ENCODE results near the gene OR56B1.

DNA sequence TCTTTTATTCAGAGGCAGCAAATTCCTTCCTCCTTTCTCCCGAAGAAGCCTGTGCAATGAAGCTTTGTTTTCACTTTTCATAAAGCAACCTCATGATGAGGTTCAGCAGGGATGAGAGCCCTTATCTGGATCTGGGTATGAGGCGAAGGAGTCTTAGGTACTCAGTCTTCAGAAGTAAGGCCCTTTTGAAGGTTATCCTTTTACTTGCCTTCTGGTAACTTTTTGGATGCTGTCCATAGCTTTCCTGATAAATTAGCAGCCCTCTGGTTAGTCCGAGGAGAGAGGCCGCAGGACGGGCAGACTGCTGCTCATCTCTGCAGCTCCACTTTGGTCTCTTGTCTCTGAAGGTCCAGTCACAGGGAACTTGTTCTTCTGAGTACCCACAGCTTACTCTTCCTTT is 45.5 kb upstream of the OR56B1 start:
- TF ChIP-seq, protein P1, sequence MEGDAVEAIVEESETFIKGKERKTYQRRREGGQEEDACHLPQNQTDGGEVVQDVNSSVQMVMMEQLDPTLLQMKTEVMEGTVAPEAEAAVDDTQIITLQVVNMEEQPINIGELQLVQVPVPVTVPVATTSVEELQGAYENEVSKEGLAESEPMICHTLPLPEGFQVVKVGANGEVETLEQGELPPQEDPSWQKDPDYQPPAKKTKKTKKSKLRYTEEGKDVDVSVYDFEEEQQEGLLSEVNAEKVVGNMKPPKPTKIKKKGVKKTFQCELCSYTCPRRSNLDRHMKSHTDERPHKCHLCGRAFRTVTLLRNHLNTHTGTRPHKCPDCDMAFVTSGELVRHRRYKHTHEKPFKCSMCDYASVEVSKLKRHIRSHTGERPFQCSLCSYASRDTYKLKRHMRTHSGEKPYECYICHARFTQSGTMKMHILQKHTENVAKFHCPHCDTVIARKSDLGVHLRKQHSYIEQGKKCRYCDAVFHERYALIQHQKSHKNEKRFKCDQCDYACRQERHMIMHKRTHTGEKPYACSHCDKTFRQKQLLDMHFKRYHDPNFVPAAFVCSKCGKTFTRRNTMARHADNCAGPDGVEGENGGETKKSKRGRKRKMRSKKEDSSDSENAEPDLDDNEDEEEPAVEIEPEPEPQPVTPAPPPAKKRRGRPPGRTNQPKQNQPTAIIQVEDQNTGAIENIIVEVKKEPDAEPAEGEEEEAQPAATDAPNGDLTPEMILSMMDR (IDR thresholded peaks at IDR 0.05): no peak
- peak; percentile 15 to 42 for TF ChIP-seq POLR2A (IDR thresholded peaks at IDR 0.05)

Data from uterus (tissue), 2 donors.